Gastrocnemius medialis (tissue), 4 donors: ENCODE measurements around the gene AKAP6.

ENCODE experiments used
- CTCF ChIP-seq, 5 experiments: fragments of 450-650 bp in 3 of 5; fragments of 200-600 bp in 2 of 5; sonication (generic) in 2 of 5; IDR thresholded peaks in 4 of 5; conservative IDR thresholded peaks in 1 of 5; 1 replicate in 4 of 5; 2 replicates in 1 of 5; pipeline ENCODE4 v1.5.1; 2016 to 2019; ENCODE audit warnings: antibody characterized with exemption in 5 of 5, mild to moderate bottlenecking in 3 of 5, moderate library complexity in 3 of 5
- POLR2A ChIP-seq, 2 donors: fragments of 450-650 bp; IDR thresholded peaks; one replicate each; pipeline ENCODE4 v1.6.1; 2017; ENCODE audit warnings: antibody characterized with exemption in 2 of 2, mild to moderate bottlenecking in 2 of 2, moderate library complexity in 2 of 2

GRCh38 chr14:32593290-32593942 lies 264.3 kb downstream of the AKAP6 start:
- TF ChIP-seq CTCF (IDR thresholded peaks at IDR 0.05 in 4 of 5, conservative IDR thresholded peaks at IDR 0.05 in 1 of 5) = no peak
- no peak for TF ChIP-seq POLR2A (IDR thresholded peaks at IDR 0.05)
